Measurements from ENCODE around the gene YBX2. TPM values are rescaled to one million over a fixed set of nuclear protein-coding genes. Genes with fewer than 3 reads are reported as not detected.

YBX2 gene
- total RNA-seq, 2 donors from 2014 or later: 1.7 to 1.8 TPM

GRCh38 chr17:7282752-7283321, 11.6 kb downstream of the YBX2 start:
- intact Hi-C loops (cut with DNase I): loop anchor here in 1 of 2 donors (5.0 to 10.0 kb wide), 2 partner anchors 238 to 449 kb away; partner anchors contain the start of gene SLC16A11
- no peak for DNase-seq (ENCODE audit: low spot score)

- intact Hi-C loops (cut with DNase I): loop anchor here (2.0 to 10.0 kb wide), 3 partner anchors 15 to 450 kb away; partner anchors contain the start of gene SLC16A11 (in 1 of the 2)
- DNase-seq (ENCODE audit: low spot score): no peak
These were observed 12.3 kb downstream of the YBX2 start for GRCh38 chr17:7281953-7282751.

- intact Hi-C loops (cut with DNase I): loop anchor here (2.0 to 10.0 kb wide), 3 partner anchors 15 to 451 kb away; partner anchors contain the start of gene SLC16A11 (in 1 of the 2)
- peak; percentile 98 for DNase-seq (ENCODE audit: low spot score)
These were observed 13.1 kb downstream of the YBX2 start, which contains the start of gene SLC2A4 for GRCh38 chr17:7281074-7281952. TSS of gene SLC2A4 (plus strand) at chr17:7281718. CDS start at chr17:7281935, 217 bp downstream.

GRCh38 chr17:7280519-7281073, 13.8 kb downstream of the YBX2 start:
- DNase-seq (ENCODE audit: low spot score): peak; percentile 95
- intact Hi-C loops (cut with DNase I): loop anchor here (2.0 to 10.0 kb wide), 3 partner anchors 16 to 452 kb away; partner anchors contain the start of gene SLC16A11 (in 1 of the 2)

GRCh38 chr17:7279448-7279847, 15.0 kb downstream of the YBX2 start:
- intact Hi-C loops (cut with DNase I): no loop called here
- DNase-seq (ENCODE audit: low spot score): no peak

GRCh38 chr17:7266784-7267183, 27.7 kb downstream of the YBX2 start:
- intact Hi-C loops (cut with DNase I): no loop called here
- DNase-seq (ENCODE audit: low spot score): no peak

GRCh38 chr17:7263801-7264078, 30.7 kb downstream of the YBX2 start:
- intact Hi-C loops (cut with DNase I): no loop called here
- no peak for DNase-seq (ENCODE audit: low spot score)

- DNase-seq (ENCODE audit: low spot score): no peak
These were observed 31.3 kb downstream of the YBX2 start for GRCh38 chr17:7262935-7263800.

GRCh38 chr17:7262192-7262934, 32.1 kb downstream of the YBX2 start, which contains the start of gene CLDN7:
TSS of gene CLDN7 (minus strand) at chr17:7262478. CDS start at chr17:7262043, 435 bp downstream.
- DNase-seq (ENCODE audit: low spot score): no peak
- intact Hi-C loops (cut with DNase I): no loop called here

More at GRCh38 chr17:7262935-7263800, 31.3 kb downstream of the YBX2 start:
- intact Hi-C loops (cut with DNase I): no loop called here

GRCh38 chr17:7261379-7262191, 32.9 kb downstream of the YBX2 start:
- no peak for DNase-seq (ENCODE audit: low spot score)
- intact Hi-C loops (cut with DNase I): no loop called here

GRCh38 chr17:7260651-7261378, 33.6 kb downstream of the YBX2 start:
- intact Hi-C loops (cut with DNase I): no loop called here
- DNase-seq (ENCODE audit: low spot score): no peak

- intact Hi-C loops (cut with DNase I): no loop called here
- no peak for DNase-seq (ENCODE audit: low spot score)
These were observed 34.3 kb downstream of the YBX2 start for GRCh38 chr17:7260151-7260550.

GRCh38 chr17:7259555-7259889, 34.9 kb downstream of the YBX2 start:
- intact Hi-C loops (cut with DNase I): no loop called here
- no peak for DNase-seq (ENCODE audit: low spot score)

- DNase-seq (ENCODE audit: low spot score): no peak
- intact Hi-C loops (cut with DNase I): no loop called here
These were observed 35.5 kb downstream of the YBX2 start for GRCh38 chr17:7258731-7259554.

GRCh38 chr17:7256766-7257456, 37.5 kb downstream of the YBX2 start:
- intact Hi-C loops (cut with DNase I): no loop called here
- DNase-seq (ENCODE audit: low spot score): no peak

Measured in posterior vena cava (tissue), 2 donors.